ENCODE results near the gene LYPD6.

- TF ChIP-seq ZNF521 (tag by site-specific recombination; IDR thresholded peaks at IDR 0.05) = no peak
- TF ChIP-seq GLIS2 (tag by site-specific recombination; IDR thresholded peaks at IDR 0.05) = no peak
Measured at GRCh38 chr2:149418065-149418464, 87.7 kb downstream of the LYPD6 start.
